Adipose tissue (tissue), 3 donors: ENCODE data around the gene SPSB3. TPM values are rescaled to one million over a fixed set of nuclear protein-coding genes. Genes with fewer than 3 reads are reported as not detected.

Experiments
- H3K27ac ChIP-seq: one replicate; pipeline ENCODE4 v1.5.1; 2013; ENCODE audit warnings: low read depth, low read length
- WGBS, 3 donors: extraction: QIAGEN DNeasy Blood & Tissue Kit; methylation state at CpG; one replicate each; pipeline ENCODE4 v1.1.7; 2013; 5-methylcytosine and 5-hydroxymethylcytosine counted together
- polyA plus RNA-seq, 3 donors: library from polyadenylated mRNA; stranded (reverse); fragments of 200-250 nt; gene quantifications; one replicate each; pipeline ENCODE4 v1.2.3, GENCODE V29; 2013
- donor health status: healthy with polysubstance abuse.
- donor health status: Bipolar disorder and iron deficiency.
- donor health status: healthy.

SPSB3 gene
- polyA plus RNA-seq, 3 donors = 73.8 to 87.2 (median 76.2) TPM

DNA sequence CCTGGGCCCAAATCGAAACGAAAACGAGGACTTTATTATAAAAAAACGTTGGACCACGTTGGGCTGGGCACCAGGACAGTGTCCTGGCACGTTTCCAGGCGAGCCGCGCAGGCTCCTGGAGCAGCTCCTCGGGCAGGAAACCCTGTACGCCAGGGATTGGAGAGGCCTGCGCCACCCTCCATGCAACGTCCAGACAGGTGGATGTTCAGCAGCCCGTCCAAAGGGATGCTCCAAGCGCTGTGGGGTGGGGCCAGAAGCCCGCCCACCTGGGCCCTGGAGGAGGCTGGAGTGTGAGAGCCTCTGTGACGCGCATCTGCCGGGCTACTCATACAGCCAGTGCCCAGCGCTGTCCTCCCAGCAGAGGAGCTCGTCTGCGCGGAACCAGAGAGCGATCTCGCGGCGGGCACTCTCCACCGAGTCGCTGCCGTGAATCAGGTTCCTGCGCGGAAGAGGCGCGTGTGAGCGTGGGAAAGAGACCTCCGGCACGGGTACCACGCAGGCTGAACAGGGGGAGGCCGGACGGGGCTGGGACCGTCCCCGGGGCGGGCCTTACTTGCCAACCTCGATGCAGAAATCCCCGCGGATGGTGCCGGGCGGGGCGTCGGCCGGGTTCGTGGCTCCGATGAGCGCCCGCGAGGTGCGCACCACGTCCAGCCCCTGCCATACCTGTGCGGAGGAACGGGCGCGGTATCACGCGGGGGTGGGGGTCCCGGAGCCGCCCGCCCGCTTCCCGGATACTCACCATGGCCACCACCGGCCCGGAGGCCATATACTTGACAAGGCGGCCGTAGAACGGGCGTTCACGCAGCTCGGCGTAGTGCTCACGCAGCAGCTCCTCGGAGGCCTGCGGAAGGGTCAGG lies 11.8 kb downstream of the SPSB3 start:
- WGBS, 3 donors = 5 to 11% (median 9%) methylated on average over 79 to 81 of the region's 81 CpGs
- no peak overlapping the region for H3K27ac ChIP-seq

GRCh38 chr16:1769402-1770300 lies 12.7 kb downstream of the SPSB3 start:
- WGBS, 3 donors = 80 to 85% (median 82%) methylated on average over 25 to 27 of the region's 27 CpGs

GRCh38 chr16:1768767-1769401 lies 13.5 kb downstream of the SPSB3 start:
- WGBS, 3 donors = 77 to 87% (median 83%) methylated on average over 23 to 25 of the region's 26 CpGs
- no peak overlapping the region for H3K27ac ChIP-seq

More at GRCh38 chr16:1769402-1770300, 12.7 kb downstream of the SPSB3 start:
- H3K27ac ChIP-seq = no peak overlapping the region

DNA sequence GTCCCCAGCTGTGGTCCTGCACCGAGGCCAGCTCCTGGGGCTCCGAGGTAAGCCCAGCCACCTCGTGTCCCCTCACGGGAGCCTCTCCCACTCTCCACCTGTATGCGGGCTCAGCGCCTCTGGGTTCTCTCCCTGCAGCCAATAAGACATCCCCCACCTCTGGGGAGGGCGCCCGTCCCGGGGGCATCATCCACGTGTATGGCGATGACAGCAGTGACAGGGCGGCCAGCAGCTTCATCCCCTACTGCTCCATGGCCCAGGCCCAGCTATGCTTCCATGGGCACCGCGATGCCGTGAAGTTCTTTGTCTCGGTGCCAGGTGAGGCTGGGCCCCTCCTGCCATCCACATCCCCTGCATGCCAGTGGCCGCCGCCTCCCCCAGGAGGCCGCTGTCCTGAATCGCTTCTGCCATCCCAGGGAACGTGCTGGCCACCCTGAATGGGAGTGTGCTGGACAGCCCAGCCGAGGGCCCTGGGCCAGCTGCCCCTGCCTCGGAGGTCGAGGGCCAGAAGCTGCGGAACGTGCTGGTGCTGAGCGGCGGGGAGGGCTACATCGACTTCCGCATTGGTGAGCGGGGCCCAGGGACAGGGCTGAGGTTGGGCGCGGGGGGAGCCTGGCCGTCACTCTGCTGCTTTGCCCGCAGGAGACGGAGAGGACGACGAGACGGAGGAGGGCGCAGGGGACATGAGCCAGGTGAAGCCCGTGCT lies 14.2 kb downstream of the SPSB3 start:
- 87 to 90% (median 89%) methylated on average over 36 to 41 of the region's 41 CpGs for WGBS, 3 donors
- H3K27ac ChIP-seq = no peak overlapping the region

- H3K27ac ChIP-seq = no peak overlapping the region
- WGBS, 3 donors = 91 to 94% (median 93%) methylated on average over 40 to 42 of the region's 42 CpGs
Observed at GRCh38 chr16:1767116-1767994, 15.0 kb downstream of the SPSB3 start.

DNA sequence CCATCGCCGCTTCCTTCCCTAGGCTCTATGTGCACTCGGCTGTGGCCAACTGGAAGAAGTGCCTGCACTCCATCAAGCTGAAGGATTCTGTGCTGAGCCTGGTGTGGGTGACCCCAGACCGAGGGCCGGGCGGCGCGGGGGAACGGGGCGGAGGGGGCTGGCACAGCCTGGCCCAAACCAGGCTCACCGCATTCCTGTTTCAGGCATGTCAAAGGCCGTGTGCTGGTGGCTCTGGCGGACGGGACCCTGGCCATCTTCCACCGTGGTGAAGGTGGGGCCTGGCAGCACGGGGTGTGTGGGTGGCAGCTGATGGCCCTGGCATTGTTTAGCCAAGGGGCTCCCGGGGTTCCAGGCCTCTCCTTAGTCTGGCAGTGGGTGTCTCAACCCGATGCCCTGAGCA lies 15.7 kb downstream of the SPSB3 start:
- H3K27ac ChIP-seq = no peak overlapping the region
- 86 to 93% (median 91%) methylated on average over 18 of the region's 18 CpGs for WGBS, 3 donors

- WGBS, 3 donors = 89 to 92% (median 91%) methylated on average over 19 of the region's 19 CpGs
- H3K27ac ChIP-seq = no peak overlapping the region
Observed at GRCh38 chr16:1766231-1766630, 16.1 kb downstream of the SPSB3 start.

GRCh38 chr16:1765826-1766225 lies 16.5 kb downstream of the SPSB3 start:
- no peak overlapping the region for H3K27ac ChIP-seq
- WGBS, 3 donors = 89 to 91% (median 90%) methylated on average over 22 of the region's 22 CpGs

DNA sequence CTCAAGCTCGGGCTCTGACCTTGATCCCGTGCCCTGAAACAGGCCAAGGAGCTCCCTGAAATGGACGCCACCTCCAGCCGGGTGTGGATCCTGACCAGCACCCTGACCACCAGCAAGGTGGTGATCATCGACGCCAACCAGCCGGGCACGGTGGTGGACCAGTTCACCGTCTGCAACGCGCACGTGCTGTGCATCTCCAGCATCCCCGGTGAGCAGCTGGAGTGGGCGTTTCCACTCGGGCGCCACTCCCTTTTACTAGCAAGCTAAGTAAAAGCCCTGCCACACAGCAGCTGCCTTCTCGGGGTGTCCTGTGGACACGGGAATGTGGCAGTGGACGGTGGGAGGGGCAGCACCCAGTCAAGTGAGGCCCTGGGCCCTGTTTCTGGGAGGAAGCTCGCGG lies 17.4 kb downstream of the SPSB3 start:
- H3K27ac ChIP-seq = no peak overlapping the region
- WGBS, 3 donors = 94% methylated on average over 21 of the region's 21 CpGs

- H3K27ac ChIP-seq = no peak overlapping the region
- WGBS, 3 donors = 82 to 85% (median 84%) methylated on average over 60 to 81 of the region's 81 CpGs
Observed at GRCh38 chr16:1763521-1764511, 18.6 kb downstream of the SPSB3 start.

- no peak overlapping the region for H3K27ac ChIP-seq
Observed at GRCh38 chr16:1762879-1763520, 19.4 kb downstream of the SPSB3 start.

DNA sequence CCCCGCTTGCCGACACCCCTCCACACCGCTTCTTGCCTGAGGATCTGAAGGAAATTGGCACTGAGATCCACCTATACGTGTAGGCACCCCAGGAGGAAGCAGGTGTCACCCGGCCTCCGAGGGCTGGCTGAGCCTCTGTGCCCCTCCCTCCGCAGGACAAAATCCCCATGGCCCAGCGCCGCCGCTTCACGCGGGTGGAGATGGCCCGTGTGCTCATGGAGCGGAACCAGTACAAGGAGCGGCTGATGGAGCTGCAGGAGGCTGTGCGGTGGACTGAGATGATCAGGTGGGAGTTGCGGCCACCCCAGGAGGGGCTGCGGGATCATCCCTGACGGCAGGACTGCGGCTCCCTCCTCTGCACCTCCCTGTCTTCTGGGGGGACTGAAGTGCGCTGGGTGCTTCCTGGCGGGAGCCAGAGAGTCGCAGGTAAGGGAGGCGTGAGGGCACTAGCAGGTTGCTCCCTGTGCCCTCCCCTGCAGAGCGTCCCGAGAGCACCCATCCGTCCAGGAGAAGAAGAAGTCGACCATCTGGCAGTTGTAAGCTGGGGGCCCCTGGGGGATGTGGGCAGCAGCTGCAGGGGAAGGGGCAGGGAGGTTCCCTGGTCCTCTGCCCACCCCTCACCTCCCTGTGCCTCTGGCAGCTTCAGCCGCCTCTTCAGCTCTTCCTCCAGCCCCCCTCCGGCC lies 20.0 kb downstream of the SPSB3 start:
- no peak overlapping the region for H3K27ac ChIP-seq
- 88 to 92% (median 88%) methylated on average over 30 of the region's 30 CpGs for WGBS, 3 donors

More at GRCh38 chr16:1762879-1763520, 19.4 kb downstream of the SPSB3 start:
- WGBS, 3 donors = 87 to 89% (median 88%) methylated on average over 23 to 24 of the region's 24 CpGs

- WGBS, 3 donors = 93 to 96% (median 94%) methylated on average over 11 to 15 of the region's 15 CpGs
- H3K27ac ChIP-seq = no peak overlapping the region
Observed at GRCh38 chr16:1761751-1762150, 20.6 kb downstream of the SPSB3 start.

DNA sequence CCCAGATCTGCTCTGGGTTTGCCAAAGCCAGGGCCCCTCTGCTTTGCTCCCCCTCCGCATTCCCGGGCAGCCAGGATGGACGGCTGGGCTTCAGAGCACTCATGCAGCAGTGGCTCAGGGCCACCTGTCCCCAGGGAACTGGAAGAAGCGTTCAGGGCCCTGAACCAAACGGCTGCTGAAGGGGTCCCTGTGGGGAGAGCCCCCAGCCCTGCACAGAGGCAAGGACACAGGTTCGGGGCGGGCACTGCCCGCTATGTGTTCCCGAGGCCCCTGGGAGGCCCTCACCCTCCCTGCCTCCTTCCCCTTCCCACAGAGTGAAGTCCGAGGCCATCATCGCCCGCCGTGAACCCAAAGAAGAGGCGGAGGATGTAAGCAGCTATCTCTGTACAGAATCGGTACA lies 21.5 kb downstream of the SPSB3 start:
- H3K27ac ChIP-seq = no peak overlapping the region
- 90 to 94% (median 90%) methylated on average over 11 to 15 of the region's 15 CpGs for WGBS, 3 donors

GRCh38 chr16:1759511-1759910 lies 22.9 kb downstream of the SPSB3 start:
- no peak overlapping the region for H3K27ac ChIP-seq
- 94 to 96% (median 95%) methylated on average over 21 of the region's 21 CpGs for WGBS, 3 donors
